ENCODE data around the gene ZNF888. TPM values are rescaled to one million over a fixed set of nuclear protein-coding genes. Genes with fewer than 3 reads are reported as not detected.
A peak's percentile ranks its signal among the peaks of the same experiment; 100 is the strongest.
"Not testable (repeated sequence)": the region's sequence is repeated elsewhere in the genome, so short reads cannot be mapped to it uniquely, and the experiment has no call there.

The ZNF888 gene
- polyA plus RNA-seq, 1 experiment = 2.2 TPM

GRCh38 chr19:52889076-52889475, 34.2 kb downstream of the ZNF888 start:
- H3K27me3 ChIP-seq (ENCODE audit: control insufficient read depth, insufficient read depth, low read length) = no peaks in the 10 kb centered on the region
- H3K27ac ChIP-seq (ENCODE audit: low read depth, low read length) = no peak overlapping the region
- no peak for TF ChIP-seq CTCF (IDR thresholded peaks at IDR 0.05; ENCODE audit: low read depth, low read length)
- POLR2A ChIA-PET = no interaction called here
- H3K9me3 ChIP-seq (ENCODE audit: control insufficient read depth, insufficient read depth, low read length) = peaks cover 20% of the 10 kb centered on the region
- H3K4me3 ChIP-seq (ENCODE audit: low read depth, low read length) = no peak overlapping the region
- DNase-seq (ENCODE audit: low read depth, low spot score) = no peak
- CTCF ChIA-PET = no interaction called here

GRCh38 chr19:52880895-52881389, 42.3 kb downstream of the ZNF888 start:
- Histone ChIP-seq H3K4me3 (ENCODE audit: low read depth, low read length) (no peak overlapping the region), H3K27me3 (ENCODE audit: control insufficient read depth, insufficient read depth, low read length) (no peaks in the 10 kb centered on the region), H3K9me3 (ENCODE audit: control insufficient read depth, insufficient read depth, low read length) (peaks cover 62% of the 10 kb centered on the region), H3K27ac (ENCODE audit: low read depth, low read length) (no peak overlapping the region)
- DNase-seq (ENCODE audit: low read depth, low spot score) = no peak
- POLR2A ChIA-PET = no interaction called here
- TF ChIP-seq CTCF (IDR thresholded peaks at IDR 0.05; ENCODE audit: low read depth, low read length) = no peak
- CTCF ChIA-PET = no interaction called here

GRCh38 chr19:52872996-52873395, 50.2 kb downstream of the ZNF888 start:
- H3K4me3 ChIP-seq (ENCODE audit: low read depth, low read length); DNase-seq (ENCODE audit: low read depth, low spot score); CTCF ChIA-PET; POLR2A ChIA-PET; H3K27me3 ChIP-seq (ENCODE audit: control insufficient read depth, insufficient read depth, low read length); H3K27ac ChIP-seq (ENCODE audit: low read depth, low read length): not testable (repeated sequence)
- H3K9me3 ChIP-seq (ENCODE audit: control insufficient read depth, insufficient read depth, low read length) = peaks cover 19% of the 10 kb centered on the region

- Histone ChIP-seq H3K9me3 (ENCODE audit: control insufficient read depth, insufficient read depth, low read length) (peaks cover 16% of the 10 kb centered on the region), H3K27ac (ENCODE audit: low read depth, low read length) (no peak overlapping the region), H3K4me3 (ENCODE audit: low read depth, low read length) (no peak overlapping the region), H3K27me3 (ENCODE audit: control insufficient read depth, insufficient read depth, low read length) (no peaks in the 10 kb centered on the region)
- ChIA-PET CTCF (no interaction called here), POLR2A (no interaction called here)
- TF ChIP-seq CTCF (IDR thresholded peaks at IDR 0.05; ENCODE audit: low read depth, low read length) = no peak
- no peak for DNase-seq (ENCODE audit: low read depth, low spot score)
Observed at GRCh38 chr19:52871466-52871865, 51.8 kb downstream of the ZNF888 start.

GRCh38 chr19:52868031-52868430, 55.2 kb downstream of the ZNF888 start:
- H3K4me3 ChIP-seq (ENCODE audit: low read depth, low read length); CTCF ChIA-PET; POLR2A ChIA-PET; DNase-seq (ENCODE audit: low read depth, low spot score); H3K27me3 ChIP-seq (ENCODE audit: control insufficient read depth, insufficient read depth, low read length); H3K27ac ChIP-seq (ENCODE audit: low read depth, low read length): not testable (repeated sequence)
- H3K9me3 ChIP-seq (ENCODE audit: control insufficient read depth, insufficient read depth, low read length) = peaks cover 20% of the 10 kb centered on the region; the same call in 1 of the 2 replicates

GRCh38 chr19:52857378-52858191, 65.6 kb downstream of the ZNF888 start, which contains the start of gene ZNF468:
ZNF468 (minus strand) TSS chr19:52857619; CDS start chr19:52854272, 3,347 bp downstream.
- H3K27me3 ChIP-seq (ENCODE audit: control insufficient read depth, insufficient read depth, low read length); CTCF ChIA-PET; H3K9me3 ChIP-seq (ENCODE audit: control insufficient read depth, insufficient read depth, low read length): not testable (repeated sequence)
- H3K4me3 ChIP-seq (ENCODE audit: low read depth, low read length) = peak within 1 kb of the TSS; percentile 73
- POLR2A ChIA-PET = interaction anchor here (0.7 kb wide), 2 partner anchors 86 to 87 kb away, joined by 3 read pairs; no protein-coding TSS in a partner anchor
- DNase-seq (ENCODE audit: low read depth, low spot score) = peak; percentile 20
- H3K27ac ChIP-seq (ENCODE audit: low read depth, low read length) = peak within 1 kb of the TSS; percentile 83

GRCh38 chr19:52856540-52857377, 66.5 kb downstream of the ZNF888 start:
- peak overlapping the region; percentile 83 for H3K27ac ChIP-seq (ENCODE audit: low read depth, low read length)

More at GRCh38 chr19:52856540-52857377, 66.5 kb downstream of the ZNF888 start:
- H3K9me3 ChIP-seq (ENCODE audit: control insufficient read depth, insufficient read depth, low read length); H3K27me3 ChIP-seq (ENCODE audit: control insufficient read depth, insufficient read depth, low read length); CTCF ChIA-PET; DNase-seq (ENCODE audit: low read depth, low spot score): not testable (repeated sequence)
- H3K4me3 ChIP-seq (ENCODE audit: low read depth, low read length) = peak overlapping the region; percentile 73
- POLR2A ChIA-PET = interaction anchor here (0.7 kb wide), 1 partner anchor 87 kb away, joined by 3 read pairs; no protein-coding TSS in a partner anchor
